ENCODE measurements around the gene RIMS4. TPM values are rescaled to one million over a fixed set of nuclear protein-coding genes. Genes with fewer than 3 reads are reported as not detected.

Gene RIMS4
- total RNA-seq, result 0.24 and 1.2 TPM in 2 replicates

GRCh38 chr20:44810391-44811149 lies at the start of gene RIMS4:
Gene RIMS4, minus strand, starts transcription at chr20:44810546. Its CDS starts 275 bp downstream, at chr20:44810271.

GRCh38 chr20:44745598-44746366 lies 64.6 kb downstream of the RIMS4 start, which contains the start of gene KCNK15:
Gene KCNK15, plus strand, starts transcription at chr20:44745865. Its CDS starts 46 bp downstream, at chr20:44745911.

GRCh38 chr20:44714701-44715498 lies 95.4 kb downstream of the RIMS4 start, which contains the start of gene CCN5:
Gene CCN5, plus strand, starts transcription at chr20:44715369. Its CDS starts 22 bp downstream, at chr20:44715391.

Other genes starting within 250 kb of the RIMS4 start
- gene PKIG, start 228.0 kb downstream of the RIMS4 start, total RNA-seq, result 75.7 and 77.6 TPM in 2 replicates
- 28.9 and 31.5 TPM in 2 replicates for gene ADA, start 158.8 kb downstream of the RIMS4 start, total RNA-seq
- 23.6 and 25.1 TPM in 2 replicates for gene CCN5, start 95.2 kb downstream of the RIMS4 start, total RNA-seq
- 2.3 and 2.5 TPM in 2 replicates for gene KCNK15, start 64.7 kb downstream of the RIMS4 start, total RNA-seq
- gene YWHAB, start 75.2 kb upstream of the RIMS4 start, total RNA-seq, result 91.6 and 99.4 TPM in 2 replicates
- 5.1 and 7.4 TPM in 2 replicates for gene PABPC1L, start 99.5 kb upstream of the RIMS4 start, total RNA-seq
- gene TOMM34, start 149.9 kb upstream of the RIMS4 start, total RNA-seq, result 18.4 and 21.6 TPM in 2 replicates
- 14.0 and 15.0 TPM in 2 replicates for gene STK4, start 156.0 kb upstream of the RIMS4 start, total RNA-seq